Measurements from ENCODE around the gene GRAMD1B.
"Not testable (repeated sequence)": the region's sequence is repeated elsewhere in the genome, so short reads cannot be mapped to it uniquely, and the experiment has no call there.

GRAMD1B gene

DNA sequence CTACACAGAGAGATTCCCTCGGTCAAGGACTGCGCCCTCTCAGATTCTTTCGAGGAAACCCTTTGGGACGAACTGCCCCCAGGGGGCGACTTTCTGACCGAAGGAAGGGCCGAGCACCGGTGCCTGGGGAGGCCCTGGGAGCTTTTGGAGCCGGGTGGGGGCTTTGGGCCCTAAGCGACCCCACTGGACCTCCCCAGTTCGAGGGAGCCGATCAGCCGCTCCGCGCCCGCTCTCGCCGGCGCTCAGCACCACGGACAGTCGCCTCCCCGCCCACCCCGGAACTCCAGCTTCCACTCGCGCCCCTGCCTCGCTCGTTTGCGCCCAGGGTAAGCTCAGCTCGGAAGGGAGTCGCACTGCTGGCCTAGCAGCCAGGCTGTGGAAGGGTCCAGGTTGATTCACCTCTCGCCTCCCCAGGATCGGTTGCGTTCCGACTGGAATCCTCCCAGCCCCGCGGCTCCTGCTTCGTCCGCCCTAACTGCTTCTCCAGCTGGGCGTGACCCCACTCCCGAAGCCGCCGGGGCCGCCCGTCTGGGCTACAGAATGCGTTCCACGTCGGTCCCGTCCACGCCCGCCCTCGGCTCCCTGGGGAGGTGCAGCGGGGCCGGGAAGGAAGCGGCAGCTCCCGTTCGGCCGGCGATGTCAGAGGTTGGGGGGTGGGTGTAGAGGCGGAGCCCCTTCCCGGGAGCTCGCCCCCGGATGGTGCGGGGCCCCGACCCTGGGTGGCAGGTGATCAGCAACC is 223.9 kb downstream of the GRAMD1B start:
- no peak for DNase-seq

DNA sequence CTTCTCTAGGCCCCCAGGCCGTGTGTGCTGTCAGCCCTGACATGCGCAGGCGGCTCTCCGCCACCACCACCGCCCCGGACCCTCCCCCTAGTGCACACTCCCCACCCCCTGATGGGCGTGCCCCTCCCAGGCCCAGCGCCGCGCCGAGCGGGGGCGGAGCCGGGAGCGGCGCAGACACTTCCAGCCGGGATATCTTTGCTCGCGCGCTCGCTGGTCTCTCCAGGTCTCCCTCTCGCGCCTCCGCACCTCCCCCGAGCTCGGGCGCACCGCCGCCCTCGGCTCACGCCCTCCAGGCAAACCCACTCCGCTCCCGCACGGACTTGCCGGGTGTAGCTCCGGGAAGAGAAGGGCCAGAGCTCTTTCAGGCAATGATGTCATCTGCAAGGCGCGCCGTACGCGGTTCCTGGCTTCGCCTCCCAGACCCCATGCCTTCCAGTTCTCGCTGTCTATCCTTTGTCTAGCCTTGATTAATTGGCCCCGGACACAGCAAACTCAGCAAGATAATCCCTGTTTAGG is 224.6 kb downstream of the GRAMD1B start, which contains the start of gene SCN3B:
TSS of gene SCN3B (minus strand) at position 59 of the 516 bp plus-strand sequence. CDS start 823 bp downstream, outside the sequence.
- no peak for DNase-seq

DNA sequence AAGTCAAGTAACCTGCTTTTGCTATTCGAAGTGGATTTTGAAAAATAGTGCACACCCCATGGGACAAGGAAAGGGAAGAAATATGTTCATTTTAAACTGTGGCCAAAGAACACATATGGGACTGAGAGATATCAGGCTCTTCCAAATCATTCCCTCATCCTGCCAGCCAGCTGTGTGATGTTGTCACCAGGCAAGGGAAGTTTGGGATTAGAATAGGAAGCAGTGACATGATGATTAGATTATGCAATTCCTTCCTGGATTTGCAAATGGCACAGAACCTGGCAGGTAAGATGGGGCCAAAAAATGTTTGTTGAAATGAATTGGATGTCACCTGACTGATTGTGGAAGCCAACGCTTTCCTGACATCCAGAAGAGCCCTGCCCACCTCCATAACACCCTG is 229.2 kb downstream of the GRAMD1B start:
- DNase-seq = no peak

DNA sequence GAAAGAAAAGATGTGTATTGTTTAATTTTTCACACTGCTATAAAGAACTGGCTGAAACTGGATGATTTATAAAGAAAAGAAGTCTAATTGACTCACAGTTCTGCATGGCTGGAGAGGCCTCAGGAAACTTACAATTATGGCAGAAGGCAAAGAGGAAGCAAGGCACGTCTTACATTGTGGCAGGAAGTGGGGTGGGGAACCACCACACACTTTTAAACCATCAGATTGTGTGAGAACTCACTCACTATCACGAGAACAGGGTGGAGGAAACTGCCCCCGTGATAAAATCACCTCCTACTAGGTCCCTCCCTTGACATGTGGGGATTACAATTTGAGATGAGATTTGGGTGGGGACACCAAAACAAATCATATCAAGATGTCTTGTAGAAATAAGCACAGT is 229.9 kb downstream of the GRAMD1B start:
- DNase-seq = not testable (repeated sequence)

DNA sequence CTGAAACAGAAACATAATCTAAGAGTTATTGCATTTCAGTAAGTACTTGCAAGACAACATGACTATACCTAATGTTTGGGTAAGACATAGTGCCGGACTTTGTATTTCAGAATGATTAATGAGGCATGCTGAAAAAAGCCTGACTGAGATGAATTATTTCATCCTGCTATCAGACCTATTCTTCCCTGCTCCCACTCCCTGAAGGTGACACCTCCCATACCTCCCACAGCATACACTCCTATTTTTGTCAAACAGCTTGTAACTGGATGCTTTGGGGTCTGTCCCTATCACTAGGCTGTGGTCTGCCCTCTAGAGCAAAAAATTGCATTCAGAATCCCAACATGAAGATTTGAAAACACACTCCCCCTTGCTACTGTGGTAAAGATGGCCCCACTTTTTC is 235.2 kb downstream of the GRAMD1B start:
- no peak for DNase-seq

DNA sequence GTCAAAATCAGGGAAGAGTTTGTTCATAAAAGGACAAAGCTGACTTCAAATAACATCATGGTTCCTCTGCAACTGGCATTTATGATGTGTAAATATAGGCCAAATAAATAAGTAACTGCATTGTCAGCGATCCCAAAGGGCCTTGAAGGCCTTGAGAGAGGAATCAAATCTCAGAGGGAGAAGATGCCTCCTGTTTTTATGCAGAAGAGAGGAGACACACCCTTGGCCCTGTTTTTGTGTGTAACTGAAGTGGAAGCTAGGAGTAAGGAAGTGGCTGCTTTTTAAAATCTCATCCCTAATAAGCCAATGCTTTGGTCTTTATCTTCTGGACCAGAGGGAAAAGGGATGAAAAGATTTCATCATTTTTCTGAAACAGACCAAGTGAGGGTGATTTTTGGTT is 240.0 kb downstream of the GRAMD1B start:
- DNase-seq = no peak

DNA sequence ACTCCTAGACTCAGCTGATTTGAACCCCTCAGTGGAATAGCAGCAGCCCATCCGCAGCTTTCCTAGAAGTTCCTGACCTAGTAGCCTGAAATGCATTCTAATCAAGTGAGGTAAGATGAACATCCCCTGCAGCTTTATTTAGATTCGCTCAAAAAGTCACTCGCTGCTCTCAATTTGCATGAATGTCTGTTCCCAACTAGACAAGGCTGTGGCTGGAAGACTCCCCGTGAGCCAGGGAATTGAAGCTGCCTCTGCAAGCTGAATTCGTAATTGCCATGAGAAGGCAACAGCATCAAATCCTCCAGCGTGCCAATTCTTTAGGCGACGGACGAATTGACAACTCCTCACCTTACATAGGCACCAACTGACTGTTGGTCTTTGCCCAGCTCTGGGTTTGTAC is 241.5 kb downstream of the GRAMD1B start:
- no peak for DNase-seq

DNA sequence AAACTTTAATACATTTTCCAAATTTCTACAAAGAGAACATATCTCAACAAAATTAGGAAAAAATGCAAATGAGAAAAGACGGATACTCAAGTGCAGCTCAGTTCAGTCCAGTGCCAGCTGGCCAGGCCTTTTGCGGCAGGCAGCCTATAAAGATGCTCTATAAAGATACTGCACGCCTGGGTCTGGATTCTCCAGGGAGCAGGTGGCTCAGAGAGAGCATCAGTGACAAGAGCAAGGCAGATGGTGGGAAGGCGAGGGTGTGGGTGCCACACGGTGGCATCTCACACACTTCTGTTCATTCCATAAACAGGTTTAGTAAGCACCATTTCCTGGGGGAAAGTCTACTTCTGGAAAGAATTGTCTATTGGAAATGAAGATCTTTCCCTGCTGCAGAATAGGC is 242.5 kb downstream of the GRAMD1B start:
- DNase-seq = no peak

DNA sequence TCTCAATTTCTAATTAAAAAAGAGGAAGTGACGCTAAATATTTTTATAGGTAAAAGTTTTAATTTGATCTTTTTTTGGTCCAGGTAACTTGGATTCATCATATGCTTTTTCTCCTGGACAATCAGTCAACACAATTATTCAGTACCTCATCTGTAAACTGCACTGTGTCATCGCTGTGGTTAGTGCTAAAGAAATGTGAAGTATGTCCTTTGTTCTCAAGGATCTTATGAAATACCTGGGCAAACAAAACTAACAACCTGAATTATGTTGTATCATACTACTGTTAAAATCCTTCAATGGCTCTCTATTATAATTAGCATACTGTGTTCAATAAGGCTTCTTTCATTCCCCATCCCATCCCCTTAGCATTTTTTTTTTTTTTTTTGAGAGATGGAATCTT is 244.2 kb downstream of the GRAMD1B start:
- no peak for DNase-seq

Data from effector CD8-positive, alpha-beta T cell (primary cell).